ENCODE data around the gene CRACDL.

Gene CRACDL

DNA sequence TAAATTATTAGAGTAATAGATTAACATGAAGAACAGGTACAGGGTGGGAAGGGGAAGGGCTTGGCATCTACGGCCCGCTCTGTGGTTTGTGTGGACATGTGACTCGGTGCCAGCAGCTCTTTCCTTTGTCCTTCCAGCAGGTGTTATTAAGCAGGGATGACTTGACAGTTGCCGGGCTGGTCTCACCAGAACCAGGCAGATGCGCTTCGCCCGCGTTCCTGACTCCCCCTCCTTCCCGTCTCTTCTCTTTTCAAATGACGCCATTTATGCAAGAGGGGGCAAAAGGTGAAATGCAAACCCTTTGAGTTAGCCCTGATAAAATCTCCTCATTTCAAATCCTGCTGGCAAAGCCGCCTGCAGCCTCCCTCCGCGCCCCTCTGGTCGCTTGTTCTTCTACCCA, 166.2 kb downstream of the CRACDL start:
- no peak for TF ChIP-seq CTCF (IDR thresholded peaks at IDR 0.05; ENCODE audit: low read depth, low read length, missing control alignments)
- DNase-seq (ENCODE audit: extremely low read depth, low read depth): no peak
- H3K4me3 ChIP-seq (replicated peaks; ENCODE audit: low read depth, low read length): no peak overlapping the region

GRCh38 chr2:98769114-98769476, 166.9 kb downstream of the CRACDL start:
- H3K4me3 ChIP-seq (replicated peaks; ENCODE audit: low read depth, low read length): no peak overlapping the region
- no peak for DNase-seq (ENCODE audit: extremely low read depth, low read depth)
- TF ChIP-seq CTCF (IDR thresholded peaks at IDR 0.05; ENCODE audit: low read depth, low read length, missing control alignments): no peak

GRCh38 chr2:98768384-98769113, 167.5 kb downstream of the CRACDL start:
- TF ChIP-seq CTCF (IDR thresholded peaks at IDR 0.05; ENCODE audit: low read depth, low read length, missing control alignments): no peak
- H3K4me3 ChIP-seq (replicated peaks; ENCODE audit: low read depth, low read length): no peak overlapping the region
- DNase-seq (ENCODE audit: extremely low read depth, low read depth): no peak

DNA sequence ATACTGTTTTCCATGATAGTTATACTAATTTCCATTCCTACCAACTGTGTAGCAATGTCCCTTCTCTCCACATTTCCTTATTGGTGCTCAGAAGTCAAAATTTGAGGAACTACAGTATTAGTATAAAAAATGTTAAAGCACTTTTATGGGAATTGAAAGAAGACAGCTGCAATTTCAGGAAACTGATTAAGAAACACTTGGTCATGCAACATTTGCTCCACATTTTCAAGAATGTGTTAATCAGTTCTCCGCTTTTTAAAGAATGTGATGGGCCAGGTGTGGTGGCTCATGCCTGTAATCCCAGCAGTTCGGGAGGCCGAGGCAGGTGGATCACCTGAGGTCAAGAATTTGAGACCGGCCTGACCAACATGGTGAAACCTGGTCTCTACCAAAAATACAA, 171.5 kb downstream of the CRACDL start:
- no peak overlapping the region for H3K4me3 ChIP-seq (replicated peaks; ENCODE audit: low read depth, low read length)
- DNase-seq (ENCODE audit: extremely low read depth, low read depth): no peak
- no peak for TF ChIP-seq CTCF (IDR thresholded peaks at IDR 0.05; ENCODE audit: low read depth, low read length, missing control alignments)

- TF ChIP-seq CTCF (IDR thresholded peaks at IDR 0.05; ENCODE audit: low read depth, low read length, missing control alignments): no peak
- H3K4me3 ChIP-seq (replicated peaks; ENCODE audit: low read depth, low read length): no peak overlapping the region
- no peak for DNase-seq (ENCODE audit: extremely low read depth, low read depth)
These were observed 172.6 kb downstream of the CRACDL start for GRCh38 chr2:98763209-98763951.

DNA sequence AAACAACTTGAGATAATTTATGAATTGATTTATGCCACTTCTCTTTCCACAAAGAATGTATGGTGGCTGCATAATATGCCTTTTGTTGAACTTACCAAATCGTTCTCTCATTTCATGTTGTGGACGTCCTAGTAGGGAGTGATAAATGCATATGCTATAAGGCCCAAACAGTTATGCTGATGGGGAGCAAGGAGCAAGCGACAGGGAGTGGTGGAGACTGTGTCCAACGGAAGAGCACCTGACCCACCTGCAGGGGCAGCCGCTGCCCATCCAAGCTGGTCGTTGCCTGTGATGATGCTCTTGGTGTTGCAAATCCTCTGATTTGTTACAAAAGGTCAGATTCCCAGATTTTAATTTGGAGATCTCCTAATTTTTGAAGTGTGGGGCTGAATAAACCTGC, 174.1 kb downstream of the CRACDL start:
- no peak overlapping the region for H3K4me3 ChIP-seq (replicated peaks; ENCODE audit: low read depth, low read length)
- no peak for TF ChIP-seq CTCF (IDR thresholded peaks at IDR 0.05; ENCODE audit: low read depth, low read length, missing control alignments)
- DNase-seq (ENCODE audit: extremely low read depth, low read depth): no peak
